Measurements from ENCODE around the gene ARL6IP4. TPM values are rescaled to one million over a fixed set of nuclear protein-coding genes. Genes with fewer than 3 reads are reported as not detected.

ARL6IP4 gene
- total RNA-seq, 1 experiment from 2014 or later = 189 TPM

DNA sequence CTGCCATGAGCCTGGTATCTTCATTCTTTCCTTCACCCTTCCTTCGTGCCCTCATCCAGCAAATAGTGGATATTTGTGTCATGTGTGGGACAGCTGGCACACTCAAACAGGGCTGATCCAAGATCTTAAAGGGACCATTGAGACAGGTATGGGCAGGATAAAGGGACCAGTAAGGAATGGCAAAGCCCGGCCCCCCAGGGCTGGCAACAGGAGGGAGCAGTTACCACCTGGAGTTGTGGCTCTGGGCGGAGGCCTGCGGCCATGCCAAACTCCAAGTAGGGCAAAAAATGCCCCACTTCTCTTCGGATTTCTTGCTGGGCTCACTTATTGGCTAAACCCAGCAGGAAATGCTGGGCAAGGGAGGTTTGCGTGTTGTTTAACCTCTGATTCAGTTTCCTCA is 3.3 kb upstream of the ARL6IP4 start:
- POLR2A ChIA-PET (ENCODE audit: low non-redundant PET) = no interaction called here
- BruUV-seq (replicated peaks) = no TSS peak

DNA sequence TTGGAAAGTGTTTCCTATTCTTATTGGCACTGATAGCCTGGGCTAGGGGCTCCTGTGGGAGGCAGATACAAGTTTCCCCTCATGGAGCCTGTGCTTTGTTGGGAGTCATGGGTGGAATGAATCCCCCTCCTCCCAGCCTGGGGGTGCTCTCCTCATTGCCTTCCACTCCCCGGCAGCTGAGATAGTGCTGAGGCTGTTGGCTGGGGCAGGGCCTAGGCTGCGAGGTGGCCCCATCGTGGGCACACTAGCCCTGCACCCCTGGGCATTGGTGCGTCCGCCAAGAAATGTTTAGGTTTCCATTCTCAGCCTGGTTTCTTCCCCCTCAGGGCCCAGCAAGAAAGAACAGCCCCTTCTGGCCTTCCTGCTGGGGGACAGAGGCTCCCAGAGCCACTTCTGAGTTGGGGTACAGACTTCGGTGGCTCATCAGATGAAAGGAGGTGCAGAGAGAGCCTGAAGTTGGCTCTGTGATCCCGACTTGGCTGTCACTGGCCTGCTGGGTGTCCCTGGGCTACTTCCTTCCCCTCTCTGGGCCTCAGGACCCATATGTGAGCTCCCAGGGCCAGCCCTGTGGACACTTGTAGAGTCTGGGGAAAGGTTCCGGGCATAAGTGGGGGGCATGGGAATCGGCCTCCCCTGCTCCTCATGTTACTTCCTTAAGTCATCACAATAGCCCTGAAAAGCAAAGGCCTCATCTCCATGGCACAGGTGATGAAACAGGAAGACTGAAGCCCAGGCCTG is 2.7 kb upstream of the ARL6IP4 start:
- Histone ChIP-seq H3K36me3 (ENCODE audit: insufficient read depth, low read length, poor library complexity, severe bottlenecking) (peaks cover 14% of the 10 kb centered on the region), H3K4me3 (ENCODE audit: low read depth, low read length, poor library complexity, severe bottlenecking) (no peak overlapping the region), H3K4me1 (ENCODE audit: insufficient read depth, low read length, poor library complexity, severe bottlenecking) (peaks cover 21% of the 10 kb centered on the region), H3K27me3 (replicated peaks; ENCODE audit: insufficient read depth, low read depth, low read length, poor library complexity) (no peaks in the 10 kb centered on the region), H3K9me3 (ENCODE audit: low read depth, low read length, poor library complexity, severe bottlenecking) (no peaks in the 10 kb centered on the region), H3K27ac (ENCODE audit: low read depth, low read length, poor library complexity, severe bottlenecking) (no peak overlapping the region)
- no peak for DNase-seq (ENCODE audit: low spot score)
- BruUV-seq (replicated peaks) = no TSS peak
- intact Hi-C loops (cut with micrococcal nuclease; ENCODE audit: unreplicated experiment) = no loop called here
- TF ChIP-seq, protein P1, sequence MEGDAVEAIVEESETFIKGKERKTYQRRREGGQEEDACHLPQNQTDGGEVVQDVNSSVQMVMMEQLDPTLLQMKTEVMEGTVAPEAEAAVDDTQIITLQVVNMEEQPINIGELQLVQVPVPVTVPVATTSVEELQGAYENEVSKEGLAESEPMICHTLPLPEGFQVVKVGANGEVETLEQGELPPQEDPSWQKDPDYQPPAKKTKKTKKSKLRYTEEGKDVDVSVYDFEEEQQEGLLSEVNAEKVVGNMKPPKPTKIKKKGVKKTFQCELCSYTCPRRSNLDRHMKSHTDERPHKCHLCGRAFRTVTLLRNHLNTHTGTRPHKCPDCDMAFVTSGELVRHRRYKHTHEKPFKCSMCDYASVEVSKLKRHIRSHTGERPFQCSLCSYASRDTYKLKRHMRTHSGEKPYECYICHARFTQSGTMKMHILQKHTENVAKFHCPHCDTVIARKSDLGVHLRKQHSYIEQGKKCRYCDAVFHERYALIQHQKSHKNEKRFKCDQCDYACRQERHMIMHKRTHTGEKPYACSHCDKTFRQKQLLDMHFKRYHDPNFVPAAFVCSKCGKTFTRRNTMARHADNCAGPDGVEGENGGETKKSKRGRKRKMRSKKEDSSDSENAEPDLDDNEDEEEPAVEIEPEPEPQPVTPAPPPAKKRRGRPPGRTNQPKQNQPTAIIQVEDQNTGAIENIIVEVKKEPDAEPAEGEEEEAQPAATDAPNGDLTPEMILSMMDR (conservative IDR thresholded peaks at IDR 0.05; ENCODE audit: low read depth, low read length) = no peak
- no peak for TF ChIP-seq EZH2 (IDR thresholded peaks at IDR 0.05; ENCODE audit: borderline replicate concordance, low read depth, low read length, poor library complexity, severe bottlenecking)
- CTCF ChIA-PET = no interaction called here
- POLR2A ChIA-PET (ENCODE audit: low non-redundant PET) = no interaction called here

More for the DNA sequence above, 3.3 kb upstream of the ARL6IP4 start:
- H3K27me3 ChIP-seq (replicated peaks; ENCODE audit: insufficient read depth, low read depth, low read length, poor library complexity) = no peaks in the 10 kb centered on the region
- peaks cover 20% of the 10 kb centered on the region for H3K4me1 ChIP-seq (ENCODE audit: insufficient read depth, low read length, poor library complexity, severe bottlenecking)
- no peak for TF ChIP-seq EZH2 (IDR thresholded peaks at IDR 0.05; ENCODE audit: borderline replicate concordance, low read depth, low read length, poor library complexity, severe bottlenecking)
- TF ChIP-seq, protein P1 (conservative IDR thresholded peaks at IDR 0.05; ENCODE audit: low read depth, low read length) = no peak
- CTCF ChIA-PET = no interaction called here
- no peak overlapping the region for H3K27ac ChIP-seq (ENCODE audit: low read depth, low read length, poor library complexity, severe bottlenecking)
- H3K4me3 ChIP-seq (ENCODE audit: low read depth, low read length, poor library complexity, severe bottlenecking) = no peak overlapping the region
- no peak for DNase-seq (ENCODE audit: low spot score)
- H3K36me3 ChIP-seq (ENCODE audit: insufficient read depth, low read length, poor library complexity, severe bottlenecking) = peaks cover 8% of the 10 kb centered on the region
- no peaks in the 10 kb centered on the region for H3K9me3 ChIP-seq (ENCODE audit: low read depth, low read length, poor library complexity, severe bottlenecking)
- intact Hi-C loops (cut with micrococcal nuclease; ENCODE audit: unreplicated experiment) = no loop called here

DNA sequence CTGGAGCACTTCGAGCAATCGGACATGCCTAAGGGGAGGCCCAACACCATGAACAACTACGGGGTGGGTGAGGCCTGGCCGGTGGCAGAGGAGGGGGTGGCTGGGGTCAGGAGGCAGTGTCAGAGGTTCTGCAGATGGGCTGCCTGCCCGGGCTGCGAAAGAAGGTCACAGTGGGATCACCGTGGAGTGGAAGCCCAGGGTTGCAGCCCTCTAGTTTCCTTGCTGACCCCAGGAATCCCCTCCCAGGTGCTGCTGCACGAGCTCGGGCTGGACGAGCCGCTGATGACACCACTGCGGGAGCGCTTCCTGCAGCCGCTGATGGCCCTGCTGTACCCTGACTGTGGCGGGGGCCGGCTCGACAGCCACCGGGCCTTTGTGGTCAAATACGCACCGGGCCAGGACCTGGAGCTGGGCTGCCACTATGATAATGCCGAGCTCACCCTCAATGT is 1.9 kb upstream of the ARL6IP4 start:
- DNase-seq (ENCODE audit: low spot score) = no peak
- no TSS peak for BruUV-seq (replicated peaks)
- intact Hi-C loops (cut with micrococcal nuclease; ENCODE audit: unreplicated experiment) = no loop called here

More for the DNA sequence above, 1.9 kb upstream of the ARL6IP4 start:
- no peak overlapping the region for H3K4me3 ChIP-seq (ENCODE audit: low read depth, low read length, poor library complexity, severe bottlenecking)
- H3K27ac ChIP-seq (ENCODE audit: low read depth, low read length, poor library complexity, severe bottlenecking) = no peak overlapping the region
- H3K36me3 ChIP-seq (ENCODE audit: insufficient read depth, low read length, poor library complexity, severe bottlenecking) = peaks cover 16% of the 10 kb centered on the region
- ChIA-PET CTCF (no interaction called here), POLR2A (ENCODE audit: low non-redundant PET) (no interaction called here)
- peaks cover 21% of the 10 kb centered on the region for H3K4me1 ChIP-seq (ENCODE audit: insufficient read depth, low read length, poor library complexity, severe bottlenecking)
- no peaks in the 10 kb centered on the region for H3K27me3 ChIP-seq (replicated peaks; ENCODE audit: insufficient read depth, low read depth, low read length, poor library complexity)
- H3K9me3 ChIP-seq (ENCODE audit: low read depth, low read length, poor library complexity, severe bottlenecking) = no peaks in the 10 kb centered on the region
- TF ChIP-seq, protein P1 (conservative IDR thresholded peaks at IDR 0.05; ENCODE audit: low read depth, low read length) = no peak
- TF ChIP-seq EZH2 (IDR thresholded peaks at IDR 0.05; ENCODE audit: borderline replicate concordance, low read depth, low read length, poor library complexity, severe bottlenecking) = no peak

Measured in A673 (cell line).